ENCODE results near the gene MAP4K5.

The MAP4K5 gene

DNA sequence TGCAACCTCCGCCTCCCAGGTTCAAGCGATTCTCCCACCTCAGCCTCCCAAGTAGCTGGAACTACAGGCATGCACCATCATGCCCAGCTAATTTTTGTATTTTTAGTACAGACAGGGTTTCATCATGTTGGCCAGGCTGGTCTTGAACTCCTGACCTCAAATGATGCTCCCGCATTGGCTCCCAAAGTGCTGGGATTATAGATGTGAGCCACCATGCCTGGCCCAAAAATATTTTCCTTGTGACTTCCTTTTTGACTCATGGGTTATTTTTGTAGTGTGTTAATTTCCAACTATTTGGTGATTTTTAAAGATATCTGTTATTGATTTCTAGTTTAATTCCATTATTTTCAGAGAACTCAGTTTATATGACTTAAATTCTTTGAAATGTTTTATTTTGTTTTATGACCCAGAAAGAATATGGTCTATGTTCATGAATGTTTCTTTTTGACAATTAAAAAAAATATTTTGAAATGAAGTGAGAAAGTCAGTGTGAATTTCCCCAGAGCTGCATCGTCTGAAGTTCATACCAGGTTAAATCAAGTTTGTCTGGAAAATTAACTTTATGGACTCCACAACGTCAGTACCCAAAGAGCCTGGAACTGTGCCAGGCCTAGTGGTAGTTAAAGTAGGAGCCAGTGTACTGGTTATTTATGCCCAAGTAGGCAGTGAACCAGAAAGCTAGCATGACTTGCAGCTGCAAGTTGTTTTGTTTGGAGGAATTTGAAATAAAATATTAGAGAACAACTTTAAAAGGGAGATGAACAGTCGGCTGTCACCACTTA is 132.9 kb downstream of the MAP4K5 start:
- peak; percentile 8 for DNase-seq (ENCODE audit: low spot score)

DNA sequence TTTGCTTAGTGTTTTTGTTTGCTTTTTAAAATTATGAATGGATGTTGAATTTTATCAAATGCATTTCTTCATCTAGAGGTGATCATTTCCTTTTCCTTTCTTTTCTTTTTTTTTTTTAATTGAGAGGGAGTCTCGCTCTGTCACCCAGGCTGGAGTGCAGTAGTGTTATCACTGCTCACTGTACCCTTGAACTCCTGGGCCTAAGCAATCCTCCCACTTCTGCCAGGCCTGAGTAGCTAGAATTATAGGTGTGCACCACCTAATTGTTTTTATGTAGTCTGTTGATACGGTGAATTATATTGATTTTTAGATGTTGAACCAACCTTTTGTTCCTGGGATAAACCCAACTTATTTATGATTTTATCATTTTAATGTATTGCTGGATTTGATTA is 134.2 kb downstream of the MAP4K5 start:
- DNase-seq (ENCODE audit: low spot score): no peak

DNA sequence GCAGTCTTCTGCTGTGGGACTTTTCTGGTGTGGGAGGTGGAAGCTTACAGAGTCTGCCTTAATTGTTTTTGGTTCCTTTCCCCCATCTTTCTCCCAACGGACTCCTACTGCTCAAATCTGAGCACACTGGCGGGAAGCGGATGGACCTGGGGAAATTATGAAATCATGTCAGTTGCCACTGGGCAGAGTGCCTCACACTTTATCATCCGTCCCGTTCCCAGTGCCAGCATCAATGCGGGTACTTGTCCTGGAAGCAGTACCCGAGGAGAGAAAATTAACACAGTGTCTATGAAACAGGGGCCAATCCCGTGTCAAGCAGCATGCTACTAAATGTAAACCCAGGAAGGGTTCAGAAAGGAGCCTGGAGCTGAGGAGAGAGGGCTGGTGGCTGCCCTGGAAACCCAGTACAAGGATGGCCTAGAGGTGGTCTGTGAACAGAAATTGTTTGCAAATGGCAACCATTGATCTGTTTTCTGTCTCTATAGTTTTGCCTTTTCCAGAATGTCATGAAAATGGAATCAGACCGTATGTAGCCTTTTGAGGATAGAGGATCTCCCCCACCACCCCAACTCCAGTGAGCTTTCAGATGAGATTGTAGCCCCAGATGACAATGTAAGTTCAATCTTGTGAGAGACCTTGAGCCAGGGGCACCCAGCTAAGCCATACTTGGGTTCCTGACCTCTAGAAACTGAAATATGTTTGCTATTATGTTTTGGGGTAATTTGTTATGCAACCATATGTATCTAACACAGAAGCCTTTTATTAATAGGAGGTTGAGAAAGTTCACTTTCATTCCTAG is 134.8 kb downstream of the MAP4K5 start:
- DNase-seq (ENCODE audit: low spot score): no peak

DNA sequence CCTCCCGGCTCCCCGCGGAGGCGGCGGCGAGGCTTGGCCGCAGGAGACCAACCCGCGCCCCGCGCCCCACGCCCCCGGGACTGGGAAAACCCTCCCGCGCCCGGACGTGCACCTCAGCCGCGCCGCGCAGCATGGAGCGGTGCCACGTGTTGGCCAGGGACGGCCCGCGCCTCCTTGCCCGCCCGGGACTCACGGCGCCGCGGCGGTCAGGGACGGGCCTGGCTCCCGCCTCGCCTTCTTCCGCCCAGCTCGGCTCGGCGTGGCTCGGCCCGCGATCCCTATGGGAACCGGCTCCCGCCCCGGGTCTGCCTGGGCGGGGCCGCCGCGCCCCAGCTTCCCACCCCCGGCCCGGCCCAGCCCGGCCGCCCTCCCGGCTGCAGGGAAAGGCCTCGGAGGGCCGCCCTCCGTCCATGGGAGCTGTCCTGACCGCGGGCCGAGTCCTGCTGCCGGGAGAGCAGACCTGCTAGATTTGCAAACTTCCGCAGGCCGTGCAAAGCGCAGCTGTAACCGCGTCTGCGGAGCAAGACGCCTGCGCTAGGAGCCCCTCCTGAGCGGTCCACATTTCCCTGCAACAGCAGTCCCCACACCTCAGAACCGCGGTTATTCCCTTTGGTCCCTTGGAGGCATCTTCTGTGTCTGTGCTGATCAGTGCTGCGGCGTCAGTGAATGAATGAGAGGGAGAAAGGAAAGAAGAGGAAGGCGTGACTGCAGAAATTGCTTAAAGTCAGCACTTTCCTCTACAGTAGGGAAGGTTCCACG is 135.6 kb downstream of the MAP4K5 start, which contains the start of gene CDKL1:
Gene CDKL1, minus strand, starts transcription at position 251 of the 759 bp plus-strand sequence. CDS start 1,013 bp downstream, outside the sequence.
- DNase-seq (ENCODE audit: low spot score): peak; percentile 43

DNA sequence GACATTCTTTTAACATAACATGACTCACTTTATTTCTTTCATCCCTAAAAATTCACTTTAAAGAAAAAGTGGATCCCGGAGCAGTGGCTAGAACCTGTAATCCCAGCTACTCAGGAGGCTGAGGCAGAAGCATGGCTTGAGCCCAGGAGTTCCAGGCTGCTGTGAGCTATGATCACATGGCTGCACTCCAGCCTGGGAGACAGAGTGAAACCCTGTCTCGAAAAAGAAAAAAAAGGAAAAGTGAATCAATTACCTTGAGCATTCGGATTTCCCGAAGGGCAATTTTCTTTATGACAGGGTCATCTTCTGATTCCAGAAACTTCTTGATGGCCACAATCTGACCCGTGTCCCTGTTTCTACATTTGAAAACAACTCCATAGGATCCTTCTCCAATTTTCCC is 136.9 kb downstream of the MAP4K5 start:
- DNase-seq (ENCODE audit: low spot score): peak; percentile 9

DNA sequence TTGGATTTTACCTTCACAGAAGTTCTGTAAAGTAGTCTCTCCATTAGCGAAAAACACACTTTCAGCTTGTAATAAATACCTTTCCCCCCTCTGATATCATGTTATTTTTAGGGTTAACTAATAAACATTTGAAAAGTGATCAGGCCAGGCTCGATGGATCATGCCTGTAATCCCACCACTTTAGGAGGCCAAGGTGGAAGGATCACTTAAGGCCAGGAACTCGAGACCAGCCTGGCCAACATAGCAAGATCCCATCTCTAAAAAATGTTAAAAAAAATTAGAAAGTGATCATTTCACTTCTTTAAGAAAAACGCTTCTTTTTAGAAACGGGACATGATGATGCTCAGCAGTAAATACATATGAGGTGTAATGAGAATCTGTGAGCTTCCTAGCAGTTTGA is 137.7 kb downstream of the MAP4K5 start:
- DNase-seq (ENCODE audit: low spot score): no peak

DNA sequence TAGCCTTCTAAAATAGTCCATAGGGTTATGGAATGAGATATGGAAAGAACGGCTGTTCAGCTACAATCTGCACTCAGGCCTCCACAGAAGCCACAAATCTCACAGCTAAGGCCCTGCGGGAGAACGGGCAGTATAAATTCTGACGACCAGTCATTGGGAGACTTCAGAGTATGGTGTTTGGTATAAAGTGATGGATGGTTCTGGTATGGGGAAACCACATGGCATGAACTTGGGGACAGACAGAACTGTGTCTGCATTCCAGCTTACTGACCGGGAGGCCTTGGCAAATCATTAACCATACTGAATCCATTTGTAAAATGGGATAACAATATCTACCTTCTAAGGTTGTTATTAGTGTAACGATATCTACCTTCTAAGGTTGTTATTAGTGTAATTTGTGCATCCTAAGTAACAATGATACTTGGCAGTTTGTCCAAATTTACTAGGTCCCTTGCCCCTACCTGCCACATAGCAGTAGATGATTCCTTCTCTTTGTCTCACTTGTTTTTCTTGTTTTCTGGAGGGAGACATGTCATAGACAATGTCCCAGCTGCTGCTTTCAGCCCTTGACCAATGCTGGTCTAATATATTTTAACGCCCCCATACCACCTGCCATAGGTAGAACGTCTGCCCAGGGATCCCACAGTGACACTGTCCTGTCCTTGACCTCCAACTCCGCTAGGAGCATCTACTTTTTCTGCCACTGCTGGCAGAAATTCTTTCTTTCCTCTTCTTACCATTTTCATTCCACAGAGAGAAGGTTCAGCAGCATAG is 142.5 kb downstream of the MAP4K5 start:
- DNase-seq (ENCODE audit: low spot score): no peak

DNA sequence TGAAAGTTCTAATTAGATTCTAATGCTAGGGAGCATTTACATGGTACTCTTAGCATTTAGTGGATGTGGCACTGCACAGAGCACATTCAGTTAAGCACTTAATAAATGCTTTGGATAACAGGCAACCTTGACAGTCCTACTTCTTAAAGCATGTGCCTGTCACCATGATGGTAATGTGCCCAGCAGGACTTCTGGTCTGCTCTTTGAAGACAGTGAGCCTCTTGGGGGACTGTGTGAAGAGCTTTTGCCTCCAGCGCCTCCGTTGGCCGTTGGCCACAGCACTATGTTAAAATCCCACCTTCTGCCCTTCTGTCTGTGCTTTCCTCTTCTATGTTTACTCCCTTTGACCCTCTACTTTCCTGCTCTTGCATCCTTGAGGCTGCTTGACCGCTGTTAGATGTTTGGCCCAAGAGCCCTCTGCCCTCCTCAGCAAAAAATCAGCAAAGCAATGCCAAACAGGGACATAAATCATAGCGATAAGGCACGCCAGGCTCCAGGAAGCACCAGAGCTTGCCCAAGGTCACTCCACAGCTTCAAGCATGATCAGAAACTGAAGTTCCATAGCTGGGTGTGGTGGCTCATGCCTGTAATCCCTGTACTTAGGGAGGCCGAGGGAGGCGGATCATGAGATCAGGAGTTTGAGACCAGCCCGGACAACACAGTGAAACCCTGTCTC is 144.0 kb downstream of the MAP4K5 start:
- no peak for DNase-seq (ENCODE audit: low spot score)

DNA sequence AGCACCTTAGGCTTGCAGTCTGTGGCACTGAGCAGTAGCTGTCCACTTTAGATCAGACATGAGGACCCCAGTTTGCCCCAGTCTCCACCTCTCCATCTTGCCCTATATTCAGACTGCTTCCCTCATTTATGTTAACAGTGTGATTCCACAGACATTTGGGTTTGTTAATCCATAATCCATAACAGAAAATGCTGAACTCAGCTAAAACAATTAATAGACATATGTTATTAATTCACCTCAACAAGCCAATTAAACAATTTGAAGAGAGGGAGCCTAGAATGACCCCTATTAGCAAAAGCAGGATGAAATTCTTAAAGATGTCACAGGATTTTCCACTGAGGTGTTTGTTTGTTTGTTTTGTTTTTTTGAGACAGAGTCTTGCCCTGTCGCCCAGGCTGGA is 144.8 kb downstream of the MAP4K5 start:
- no peak for DNase-seq (ENCODE audit: low spot score)

DNA sequence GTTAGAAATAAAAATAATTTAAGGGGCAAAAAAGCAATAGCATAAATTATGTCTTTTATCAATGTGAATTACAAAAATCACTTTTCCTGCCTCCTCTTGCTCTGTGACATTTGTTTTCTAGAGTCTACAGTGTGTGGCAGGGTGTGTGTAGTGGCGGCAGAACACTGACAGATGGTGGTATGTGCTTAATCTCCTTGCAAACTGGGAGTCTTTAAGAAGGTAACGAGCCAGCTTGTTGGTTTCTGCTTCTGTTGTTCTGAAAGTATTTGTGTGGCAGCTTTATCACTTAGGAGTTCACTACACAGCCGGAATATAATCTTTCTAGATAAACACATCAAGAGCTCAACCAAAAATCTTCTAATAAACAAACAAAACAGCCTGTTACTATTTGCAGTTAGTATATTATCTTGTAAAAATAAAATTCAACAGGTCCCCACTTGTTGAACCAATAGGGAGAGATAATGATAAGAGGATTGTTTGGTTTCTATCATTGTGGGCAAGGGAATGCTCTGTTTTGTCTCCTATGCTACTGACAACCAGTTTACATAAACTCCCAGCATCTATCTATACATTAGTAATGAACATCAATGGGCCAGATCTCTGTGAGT is 148.6 kb downstream of the MAP4K5 start:
- no peak for DNase-seq (ENCODE audit: low spot score)

DNA sequence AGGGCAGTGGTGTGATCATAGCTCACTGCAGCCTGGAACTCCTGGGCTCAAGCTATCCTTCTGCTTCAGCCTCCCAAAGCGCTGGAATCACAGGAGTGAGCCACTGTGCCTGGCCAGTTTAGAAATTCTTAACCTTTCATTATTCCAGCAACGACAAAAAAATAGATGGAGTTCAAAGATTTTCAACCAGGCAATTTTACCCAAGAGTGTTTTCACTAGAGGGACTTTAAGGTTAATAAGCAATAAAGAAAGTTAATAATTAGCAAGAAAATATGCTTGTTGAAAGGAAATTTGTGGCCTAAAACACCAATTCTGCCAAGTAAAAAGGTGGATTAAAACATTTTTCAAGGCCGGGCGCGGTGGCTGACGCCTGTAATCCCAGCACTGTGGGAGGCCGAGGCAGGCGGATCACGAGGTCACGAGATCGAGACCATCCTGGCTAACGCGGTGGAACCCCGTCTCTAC is 150.5 kb downstream of the MAP4K5 start:
- no peak for DNase-seq (ENCODE audit: low spot score)

DNA sequence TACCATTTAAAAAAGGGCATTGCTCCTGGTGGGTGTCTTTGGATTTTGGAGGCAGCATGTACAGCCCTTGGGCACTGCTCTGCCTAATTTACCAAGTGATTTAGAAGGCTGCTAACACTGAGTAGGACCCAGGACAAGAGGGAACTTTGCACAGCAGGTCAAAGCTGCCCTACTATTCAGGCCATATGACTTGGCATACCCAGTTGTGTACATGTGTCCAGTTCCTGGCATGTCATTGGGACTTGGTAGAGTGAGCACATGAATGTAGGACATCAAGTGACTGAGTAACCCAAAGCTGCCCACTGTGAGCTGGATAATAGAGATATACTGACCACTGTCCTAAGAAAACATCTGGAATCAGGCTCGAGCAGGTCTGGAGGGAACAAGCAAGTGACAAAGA is 151.4 kb downstream of the MAP4K5 start:
- DNase-seq (ENCODE audit: low spot score): no peak

DNA sequence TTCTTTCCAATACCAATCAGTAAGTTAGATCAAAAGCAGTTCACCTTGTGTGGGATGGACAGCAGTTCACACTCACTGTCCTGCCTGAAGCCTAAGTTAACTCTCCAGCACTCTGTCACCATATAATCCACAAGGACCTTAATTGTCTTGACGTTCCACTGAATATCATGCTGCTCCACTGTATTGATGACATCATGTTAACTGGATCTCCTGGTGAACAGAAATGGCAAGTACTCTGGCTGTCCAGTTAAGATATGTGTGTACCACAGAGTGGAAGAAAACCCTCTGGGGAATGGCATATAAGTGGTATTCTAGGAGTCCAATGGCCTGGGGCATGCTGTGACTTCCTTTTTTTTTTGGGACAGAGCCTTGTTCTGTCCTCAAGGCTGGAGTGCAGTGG is 151.9 kb downstream of the MAP4K5 start:
- DNase-seq (ENCODE audit: low spot score): no peak

DNA sequence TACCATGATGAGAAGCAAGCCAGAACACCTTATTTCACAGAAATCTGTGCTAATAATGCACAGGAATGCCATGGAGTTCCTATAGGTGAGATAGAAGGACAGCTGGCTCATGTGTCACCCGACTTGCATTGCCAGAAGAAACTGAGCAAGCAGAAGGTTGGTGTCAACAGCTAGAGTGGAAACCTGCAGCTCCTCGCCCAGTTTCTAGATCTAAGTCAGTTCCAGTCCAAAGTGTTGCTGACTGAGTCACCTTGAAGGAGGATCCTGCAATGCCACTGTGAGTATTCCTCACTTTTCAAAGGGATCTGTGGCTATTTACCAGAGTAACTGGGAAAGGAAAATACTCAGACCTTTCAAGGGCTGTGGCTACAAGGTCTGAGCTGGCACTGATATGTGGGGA is 152.8 kb downstream of the MAP4K5 start:
- no peak for DNase-seq (ENCODE audit: low spot score)

DNA sequence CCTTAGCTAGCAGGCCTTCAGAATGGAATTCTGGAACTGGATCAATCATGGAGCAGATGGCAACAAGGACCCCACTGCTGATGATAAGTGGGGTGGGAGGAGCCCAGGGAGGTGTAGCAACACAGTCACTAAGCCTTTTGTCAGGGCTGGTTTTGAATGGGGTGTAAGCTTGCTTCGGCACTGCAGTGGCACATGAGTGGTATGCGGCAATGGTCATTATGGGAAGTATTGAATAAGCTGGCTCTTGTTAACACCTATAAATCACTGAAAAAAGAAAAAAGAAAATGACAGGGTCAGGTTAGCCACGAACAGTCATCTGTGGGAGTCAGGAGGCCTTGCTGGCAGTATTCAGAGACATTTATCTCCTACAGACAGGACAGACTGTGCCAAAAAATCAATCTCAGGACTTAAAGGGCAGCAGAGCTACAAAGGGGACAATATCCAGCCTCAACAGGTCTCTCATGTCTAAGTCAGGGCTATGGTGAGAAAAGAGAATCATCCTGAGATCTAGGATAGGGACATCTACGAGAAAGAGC is 154.8 kb downstream of the MAP4K5 start:
- no peak for DNase-seq (ENCODE audit: low spot score)

DNA sequence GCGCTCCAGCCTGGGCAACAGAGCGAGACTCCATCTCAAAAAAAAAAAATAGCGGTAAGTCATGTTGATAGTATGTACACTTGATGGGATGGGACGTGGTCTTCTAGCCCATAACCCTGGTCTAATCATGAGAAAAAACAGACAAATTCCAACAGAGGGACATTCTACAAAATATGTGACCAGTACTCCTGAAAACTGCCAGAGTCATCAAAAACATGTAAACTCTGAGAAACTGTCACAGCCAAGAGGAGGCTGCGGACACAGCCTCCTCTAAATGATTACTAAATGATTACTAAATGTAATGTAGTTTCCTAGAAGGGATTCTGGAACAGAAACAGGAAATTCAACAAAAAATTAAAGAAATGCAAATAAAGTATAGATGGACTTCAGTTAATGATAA is 156.6 kb downstream of the MAP4K5 start:
- no peak for DNase-seq (ENCODE audit: low spot score)

DNA sequence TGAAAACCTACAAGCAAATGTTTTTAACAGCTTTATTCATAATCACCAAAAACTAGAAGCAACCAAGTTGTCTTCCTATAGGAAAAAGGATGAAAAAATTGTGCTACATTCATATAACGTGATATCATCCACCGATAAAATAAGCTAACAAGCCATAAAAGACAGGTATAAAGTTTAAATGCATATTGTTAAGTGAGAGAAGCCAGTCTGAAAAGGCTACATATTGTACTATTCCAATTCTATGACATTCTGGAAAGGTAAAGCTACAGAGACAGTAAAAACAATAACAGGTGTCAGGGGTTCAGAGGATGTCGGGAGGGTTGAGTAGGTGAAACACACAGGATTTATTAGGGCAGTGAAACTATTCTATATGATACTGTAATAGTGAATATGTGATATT is 158.4 kb downstream of the MAP4K5 start:
- no peak for DNase-seq (ENCODE audit: low spot score)

DNA sequence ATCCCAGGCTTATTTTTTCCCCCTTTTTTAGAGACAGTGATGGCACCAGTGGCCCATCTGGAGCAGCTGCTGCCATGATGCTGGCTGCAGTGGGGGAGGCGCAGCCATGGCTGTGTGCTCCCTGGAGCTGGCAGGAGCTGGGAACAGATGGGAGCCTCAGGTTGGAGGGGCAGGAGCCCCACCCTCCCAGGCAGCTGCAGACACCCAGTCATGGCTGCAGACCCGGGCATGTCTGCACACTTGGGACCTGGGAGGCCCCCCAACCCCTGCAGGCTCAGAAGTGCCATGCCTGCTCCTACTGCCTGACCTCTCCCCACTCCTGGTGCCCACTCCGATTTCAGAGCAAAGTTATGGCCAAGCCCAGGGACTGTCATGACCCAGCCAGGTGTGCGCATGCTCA is 160.8 kb downstream of the MAP4K5 start:
- no peak for DNase-seq (ENCODE audit: low spot score)

All from pons (tissue), 1 donor.